ENCODE data around the gene CHST4. TPM values are rescaled to one million over a fixed set of nuclear protein-coding genes. Genes with fewer than 3 reads are reported as not detected.

CHST4 gene
- total RNA-seq, 2 donors from 2014 or later = 0.67 TPM; not detected in 1

- H3K27me3 ChIP-seq = no peaks in the 10 kb centered on the region
- no peaks in the 10 kb centered on the region for H3K9me3 ChIP-seq
- no peaks in the 10 kb centered on the region for H3K36me3 ChIP-seq
- H3K27ac ChIP-seq = no peak overlapping the region
- no peak for DNase-seq (ENCODE audit: low spot score)
- H3K4me3 ChIP-seq = no peak overlapping the region
- TF ChIP-seq, protein P1, sequence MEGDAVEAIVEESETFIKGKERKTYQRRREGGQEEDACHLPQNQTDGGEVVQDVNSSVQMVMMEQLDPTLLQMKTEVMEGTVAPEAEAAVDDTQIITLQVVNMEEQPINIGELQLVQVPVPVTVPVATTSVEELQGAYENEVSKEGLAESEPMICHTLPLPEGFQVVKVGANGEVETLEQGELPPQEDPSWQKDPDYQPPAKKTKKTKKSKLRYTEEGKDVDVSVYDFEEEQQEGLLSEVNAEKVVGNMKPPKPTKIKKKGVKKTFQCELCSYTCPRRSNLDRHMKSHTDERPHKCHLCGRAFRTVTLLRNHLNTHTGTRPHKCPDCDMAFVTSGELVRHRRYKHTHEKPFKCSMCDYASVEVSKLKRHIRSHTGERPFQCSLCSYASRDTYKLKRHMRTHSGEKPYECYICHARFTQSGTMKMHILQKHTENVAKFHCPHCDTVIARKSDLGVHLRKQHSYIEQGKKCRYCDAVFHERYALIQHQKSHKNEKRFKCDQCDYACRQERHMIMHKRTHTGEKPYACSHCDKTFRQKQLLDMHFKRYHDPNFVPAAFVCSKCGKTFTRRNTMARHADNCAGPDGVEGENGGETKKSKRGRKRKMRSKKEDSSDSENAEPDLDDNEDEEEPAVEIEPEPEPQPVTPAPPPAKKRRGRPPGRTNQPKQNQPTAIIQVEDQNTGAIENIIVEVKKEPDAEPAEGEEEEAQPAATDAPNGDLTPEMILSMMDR (IDR thresholded peaks at IDR 0.05) = no peak
- no peaks in the 10 kb centered on the region for H3K4me1 ChIP-seq
These were observed 59.1 kb downstream of the CHST4 start for GRCh38 chr16:71585318-71585703.

Other genes starting within 250 kb of the CHST4 start
- gene CMTR2, start 237.0 kb upstream of the CHST4 start, total RNA-seq = 10 to 100 TPM; 12.5 to 16.5 TPM
- 10 to 100 TPM; 17.7 to 39.1 TPM for gene CALB2, start 167.7 kb upstream of the CHST4 start, total RNA-seq
- not detected for gene TLE7, start 84.4 kb upstream of the CHST4 start, total RNA-seq
- gene ZNF23, start 64.2 kb upstream of the CHST4 start, total RNA-seq = 1 to 10 TPM; 2.8 to 4.8 TPM
- gene ZNF19, start 37.1 kb upstream of the CHST4 start, total RNA-seq = 1 to 10 TPM in 1 of 2 donors, under 1 TPM in 1; 0.82 to 2.5 TPM
- gene TAT, start 50.7 kb downstream of the CHST4 start, total RNA-seq = not detected
- not detected for gene MARVELD3, start 99.8 kb downstream of the CHST4 start, total RNA-seq
- gene PHLPP2, start 198.3 kb downstream of the CHST4 start, total RNA-seq = 10 to 100 TPM in 1 of 2 donors, 1 to 10 TPM in 1; 3.5 to 10.8 TPM